ENCODE data around the gene TXNL1. TPM values are rescaled to one million over a fixed set of nuclear protein-coding genes. Genes with fewer than 3 reads are reported as not detected.

The TXNL1 gene
- total and polyA plus RNA-seq, 3 donors from 2014 or later: 60.7 to 107 (median 62.6) TPM

DNA sequence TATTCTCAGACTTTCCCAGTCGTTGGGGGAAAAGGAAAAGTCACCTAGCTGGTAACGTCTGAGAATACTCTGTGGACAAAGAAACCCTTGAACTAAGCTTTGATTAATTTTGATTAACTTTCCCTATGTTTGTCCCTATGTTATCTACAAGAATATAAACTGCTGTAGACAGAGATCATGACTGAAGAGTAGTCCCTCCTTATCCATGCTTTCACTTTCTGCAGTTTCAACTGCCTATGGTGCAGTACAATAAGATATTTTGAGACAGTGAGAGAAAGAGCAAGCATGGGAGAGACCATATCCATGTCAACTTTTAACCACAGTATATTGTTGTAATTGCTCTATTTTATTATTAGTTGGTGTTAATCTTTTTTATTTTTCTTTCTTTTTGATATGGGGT lies 31.8 kb downstream of the TXNL1 start:
- H3K9me3 ChIP-seq: no peaks in the 10 kb centered on the region
- no peak overlapping the region for H3K27ac ChIP-seq
- H3K4me1 ChIP-seq: no peaks in the 10 kb centered on the region
- intact Hi-C loops (cut with DNase I; ENCODE audit: low total_unique reads): no loop called here
- H3K36me3 ChIP-seq (ENCODE audit: low read depth, missing control alignments): no peaks in the 10 kb centered on the region
- H3K4me3 ChIP-seq: no peak overlapping the region
- no peak for TF ChIP-seq POLR2A (IDR thresholded peaks at IDR 0.05)
- TF ChIP-seq, protein P1, sequence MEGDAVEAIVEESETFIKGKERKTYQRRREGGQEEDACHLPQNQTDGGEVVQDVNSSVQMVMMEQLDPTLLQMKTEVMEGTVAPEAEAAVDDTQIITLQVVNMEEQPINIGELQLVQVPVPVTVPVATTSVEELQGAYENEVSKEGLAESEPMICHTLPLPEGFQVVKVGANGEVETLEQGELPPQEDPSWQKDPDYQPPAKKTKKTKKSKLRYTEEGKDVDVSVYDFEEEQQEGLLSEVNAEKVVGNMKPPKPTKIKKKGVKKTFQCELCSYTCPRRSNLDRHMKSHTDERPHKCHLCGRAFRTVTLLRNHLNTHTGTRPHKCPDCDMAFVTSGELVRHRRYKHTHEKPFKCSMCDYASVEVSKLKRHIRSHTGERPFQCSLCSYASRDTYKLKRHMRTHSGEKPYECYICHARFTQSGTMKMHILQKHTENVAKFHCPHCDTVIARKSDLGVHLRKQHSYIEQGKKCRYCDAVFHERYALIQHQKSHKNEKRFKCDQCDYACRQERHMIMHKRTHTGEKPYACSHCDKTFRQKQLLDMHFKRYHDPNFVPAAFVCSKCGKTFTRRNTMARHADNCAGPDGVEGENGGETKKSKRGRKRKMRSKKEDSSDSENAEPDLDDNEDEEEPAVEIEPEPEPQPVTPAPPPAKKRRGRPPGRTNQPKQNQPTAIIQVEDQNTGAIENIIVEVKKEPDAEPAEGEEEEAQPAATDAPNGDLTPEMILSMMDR (IDR thresholded peaks at IDR 0.05): no peak
- H3K27me3 ChIP-seq: no peaks in the 10 kb centered on the region
- 72 to 81% methylated on average over 2 of the region's 2 CpGs for WGBS, 2 donors
- DNase-seq: no peak

DNA sequence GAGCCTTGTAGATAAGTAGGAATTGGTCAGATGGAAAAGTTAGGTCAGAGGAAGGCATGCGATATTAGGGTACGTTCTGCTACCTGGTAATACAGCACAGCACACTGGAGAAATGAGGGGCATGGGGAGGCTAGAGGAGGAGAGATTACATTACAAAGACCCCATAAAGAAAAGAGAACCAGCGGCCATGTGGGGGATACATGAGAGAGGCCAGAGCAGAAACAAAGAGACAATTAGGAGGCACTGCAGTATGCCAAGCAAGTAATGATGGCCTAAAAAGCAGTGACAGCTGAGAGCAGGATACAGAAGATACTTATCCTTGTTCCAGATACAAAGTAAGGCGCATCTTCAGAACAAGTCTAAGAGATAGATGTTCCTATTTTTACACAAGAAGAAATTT lies 40.0 kb downstream of the TXNL1 start:
- H3K4me3 ChIP-seq: no peak overlapping the region
- 78 to 85% methylated on average over 4 of the region's 4 CpGs for WGBS, 2 donors
- no peak overlapping the region for H3K27ac ChIP-seq
- intact Hi-C loops (cut with DNase I; ENCODE audit: low total_unique reads): no loop called here
- TF ChIP-seq POLR2A (IDR thresholded peaks at IDR 0.05): no peak
- TF ChIP-seq, protein P1 (IDR thresholded peaks at IDR 0.05): no peak
- no peak for DNase-seq
- no peaks in the 10 kb centered on the region for H3K4me1 ChIP-seq
- H3K36me3 ChIP-seq (ENCODE audit: low read depth, missing control alignments): no peaks in the 10 kb centered on the region
- no peaks in the 10 kb centered on the region for H3K9me3 ChIP-seq
- H3K27me3 ChIP-seq: no peaks in the 10 kb centered on the region

DNA sequence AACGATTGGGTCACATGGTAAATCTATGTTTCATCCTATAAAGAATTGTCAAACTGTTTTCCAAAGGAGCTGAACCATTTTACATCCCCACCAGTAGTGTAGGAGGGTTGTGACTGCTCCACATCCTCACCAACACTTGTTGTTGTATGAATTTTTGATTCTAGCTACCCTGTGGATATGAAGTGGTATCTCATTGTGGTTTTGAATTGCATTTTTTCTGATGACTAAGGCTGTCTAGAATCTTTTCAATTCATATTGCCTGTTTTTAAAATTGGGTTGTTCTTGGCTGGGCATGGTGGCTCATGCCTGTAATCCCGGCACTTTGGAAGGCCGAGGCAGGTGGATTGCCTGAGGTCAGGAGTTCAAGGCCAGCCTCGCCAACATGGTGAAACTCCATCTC lies 44.5 kb downstream of the TXNL1 start:
- Histone ChIP-seq H3K4me1 (no peaks in the 10 kb centered on the region), H3K27me3 (no peaks in the 10 kb centered on the region), H3K36me3 (ENCODE audit: low read depth, missing control alignments) (no peaks in the 10 kb centered on the region), H3K9me3 (no peaks in the 10 kb centered on the region), H3K4me3 (no peak overlapping the region), H3K27ac (no peak overlapping the region)
- TF ChIP-seq, protein P1 (IDR thresholded peaks at IDR 0.05): no peak
- TF ChIP-seq POLR2A (IDR thresholded peaks at IDR 0.05): no peak
- intact Hi-C loops (cut with DNase I; ENCODE audit: low total_unique reads): no loop called here
- 91 to 100% methylated on average over 3 to 4 of the region's 4 CpGs for WGBS, 2 donors
- no peak for DNase-seq

DNA sequence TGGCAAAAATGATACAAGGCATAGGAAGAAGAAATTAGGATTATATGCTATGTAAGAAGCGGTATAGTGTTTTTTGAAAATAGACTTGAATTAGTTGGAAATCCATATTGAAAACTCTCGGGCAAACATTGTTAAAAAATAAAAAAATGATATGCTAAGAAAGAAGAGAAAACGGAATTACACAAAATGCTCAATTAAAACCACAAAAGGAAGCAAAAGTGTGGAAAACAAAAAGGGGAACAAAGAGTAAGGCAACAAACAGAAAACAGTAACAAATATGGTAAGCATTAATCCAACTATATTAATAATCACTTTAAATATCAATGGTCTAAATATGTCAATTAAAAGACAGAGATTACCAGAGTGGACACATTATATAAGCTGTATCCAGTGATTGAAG lies 58.4 kb downstream of the TXNL1 start:
- H3K27ac ChIP-seq: no peak overlapping the region
- DNase-seq: no peak
- intact Hi-C loops (cut with DNase I; ENCODE audit: low total_unique reads): no loop called here
- H3K36me3 ChIP-seq (ENCODE audit: low read depth, missing control alignments): no peaks in the 10 kb centered on the region
- no peaks in the 10 kb centered on the region for H3K9me3 ChIP-seq
- H3K4me3 ChIP-seq: no peak overlapping the region
- TF ChIP-seq, protein P1 (IDR thresholded peaks at IDR 0.05): no peak
- TF ChIP-seq POLR2A (IDR thresholded peaks at IDR 0.05): no peak
- H3K4me1 ChIP-seq: peaks cover 16% of the 10 kb centered on the region
- no peaks in the 10 kb centered on the region for H3K27me3 ChIP-seq
- WGBS, 2 donors: 75 to 77% methylated on average over 3 of the region's 3 CpGs

DNA sequence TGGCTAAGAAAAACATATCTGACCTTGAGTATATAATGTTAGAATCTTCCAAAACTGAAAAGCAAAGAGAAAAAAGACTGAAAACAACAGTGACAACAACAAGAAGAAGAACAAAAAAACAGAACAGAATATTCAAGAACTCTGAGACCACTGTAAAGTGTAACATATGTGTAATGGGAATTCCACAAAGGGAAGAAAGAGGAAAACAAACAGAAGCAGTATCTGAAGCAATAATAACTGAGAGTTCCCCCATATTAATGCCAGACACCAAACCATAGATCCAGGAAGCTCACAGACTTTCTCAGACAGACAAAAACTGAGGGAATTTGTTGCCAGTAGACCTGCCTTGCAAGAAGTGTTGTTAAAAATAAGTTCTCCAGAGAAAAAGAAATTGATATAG lies 58.9 kb downstream of the TXNL1 start:
- Histone ChIP-seq H3K4me3 (no peak overlapping the region), H3K4me1 (peaks cover 19% of the 10 kb centered on the region), H3K36me3 (ENCODE audit: low read depth, missing control alignments) (no peaks in the 10 kb centered on the region), H3K27me3 (no peaks in the 10 kb centered on the region), H3K27ac (no peak overlapping the region), H3K9me3 (no peaks in the 10 kb centered on the region)
- TF ChIP-seq, protein P1 (IDR thresholded peaks at IDR 0.05): no peak
- no peak for TF ChIP-seq POLR2A (IDR thresholded peaks at IDR 0.05)
- DNase-seq: no peak
- intact Hi-C loops (cut with DNase I; ENCODE audit: low total_unique reads): no loop called here
